ENCODE data around the gene IFNGR1.
A peak's percentile ranks its signal among the peaks of the same experiment; 100 is the strongest.
"Not testable (repeated sequence)": the region's sequence is repeated elsewhere in the genome, so short reads cannot be mapped to it uniquely, and the experiment has no call there.

IFNGR1 gene

DNA sequence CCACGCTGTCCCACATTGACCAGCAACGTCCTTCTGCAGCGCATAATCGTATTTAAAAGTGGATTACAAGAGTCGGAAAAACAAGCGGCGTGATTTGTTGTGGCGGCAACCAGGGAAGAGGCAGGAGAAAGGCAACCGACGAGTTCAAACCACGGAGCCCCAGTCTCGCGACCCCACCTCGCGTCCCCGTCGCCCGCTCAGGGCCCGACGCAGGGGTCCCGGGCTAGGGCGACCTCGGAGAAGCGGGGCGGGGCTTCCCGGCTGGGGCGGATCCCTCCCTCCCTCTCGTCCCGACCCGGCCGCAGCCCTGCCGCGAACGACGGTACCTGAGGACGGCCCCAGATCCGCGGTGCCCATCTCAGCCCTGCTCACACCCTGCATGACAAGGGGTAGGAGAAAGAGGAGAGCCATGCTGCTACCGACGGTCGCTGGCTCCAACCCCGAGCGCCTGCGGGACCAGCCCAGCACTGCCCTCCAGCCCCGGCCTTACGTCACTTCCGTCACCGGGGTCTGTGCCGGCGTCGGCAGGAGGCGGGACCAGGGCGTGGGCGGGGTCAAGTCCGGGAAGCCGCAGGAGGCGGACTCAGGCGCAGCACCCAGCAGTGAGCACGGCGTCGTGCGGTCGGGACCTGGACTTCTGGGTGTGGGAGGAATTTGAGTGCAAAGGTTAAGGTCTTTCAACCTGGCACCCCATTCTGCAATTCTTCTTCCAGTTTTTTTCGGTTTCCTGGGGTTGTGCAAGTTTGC lies at the start of gene IFNGR1:
IFNGR1 (minus strand) TSS at position 469 of the 747 bp plus-strand sequence; CDS start at position 411, 58 bp downstream.
- DNase-seq, result peak; percentile 94

DNA sequence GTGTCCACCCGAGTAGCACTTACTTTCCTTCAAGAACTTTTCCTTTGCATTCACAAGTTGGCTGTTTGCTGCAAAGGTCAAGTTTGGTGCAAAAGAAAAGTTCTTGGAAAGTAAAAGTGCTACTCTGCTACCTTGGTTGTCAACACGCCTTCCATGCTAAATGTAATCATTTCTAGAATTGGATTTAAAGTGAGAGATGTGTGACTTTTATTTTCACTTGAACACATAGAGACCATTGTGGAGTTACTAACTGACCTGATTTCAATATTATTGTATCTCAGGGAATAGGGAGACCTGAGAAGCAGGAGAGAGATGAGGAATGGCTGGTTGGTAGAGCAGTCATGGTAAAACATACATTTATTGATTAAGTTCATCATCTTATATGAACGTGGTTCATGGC lies 49.7 kb upstream of the IFNGR1 start:
- DNase-seq, result no peak

DNA sequence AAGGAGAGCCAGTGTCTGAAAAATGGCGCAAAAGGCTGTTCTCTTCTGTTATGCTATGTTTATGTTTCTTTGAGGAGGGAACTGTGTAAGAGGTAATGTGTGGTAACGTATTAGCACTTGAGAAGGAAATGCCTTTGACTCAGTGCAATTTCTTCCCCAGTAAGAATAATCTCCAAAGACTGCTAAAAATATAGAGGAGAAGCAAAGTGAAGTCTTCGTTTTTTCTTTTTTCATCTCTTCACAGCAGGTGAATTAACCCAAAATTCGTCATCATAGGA lies 47.1 kb upstream of the IFNGR1 start:
- DNase-seq, result no peak

GRCh38 chr6:137265561-137266308 lies 46.5 kb upstream of the IFNGR1 start:
- no peak for DNase-seq

DNA sequence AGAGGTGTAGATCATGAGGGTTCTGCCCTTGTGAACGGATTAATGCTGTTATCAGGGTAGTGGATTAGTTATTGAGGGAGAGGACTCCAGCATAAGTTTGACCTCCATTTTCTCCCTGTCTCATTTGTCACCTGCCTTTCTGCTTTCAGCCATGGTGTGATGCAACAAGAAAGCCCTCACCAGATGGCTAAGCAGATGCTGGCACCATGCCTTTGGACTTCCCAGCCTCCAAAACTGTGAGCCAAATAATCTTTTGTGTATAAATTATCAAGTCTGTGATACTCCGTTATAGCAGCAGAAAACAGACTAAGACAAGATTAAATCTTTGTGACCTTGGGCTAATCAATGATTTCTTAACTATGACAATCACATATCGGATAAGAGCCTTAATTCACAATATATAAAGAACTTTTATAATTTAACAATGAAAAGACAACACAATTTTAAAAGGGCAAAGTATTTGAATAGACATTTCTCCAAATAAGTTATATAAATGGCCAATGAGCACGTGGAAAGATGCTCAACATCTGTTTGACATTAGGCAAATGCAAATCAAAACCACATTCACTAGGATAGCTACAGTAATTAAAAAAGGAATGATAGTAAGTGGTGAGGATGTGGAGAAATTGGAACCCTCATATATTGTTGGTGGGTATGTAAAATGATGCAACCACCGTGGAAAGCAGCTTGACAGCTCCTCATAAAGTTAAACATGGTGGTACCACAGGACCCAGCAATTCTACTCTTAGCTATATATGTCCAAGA lies 45.3 kb upstream of the IFNGR1 start:
- no peak for DNase-seq

GRCh38 chr6:137261761-137262160 lies 42.6 kb upstream of the IFNGR1 start:
- no peak for DNase-seq

DNA sequence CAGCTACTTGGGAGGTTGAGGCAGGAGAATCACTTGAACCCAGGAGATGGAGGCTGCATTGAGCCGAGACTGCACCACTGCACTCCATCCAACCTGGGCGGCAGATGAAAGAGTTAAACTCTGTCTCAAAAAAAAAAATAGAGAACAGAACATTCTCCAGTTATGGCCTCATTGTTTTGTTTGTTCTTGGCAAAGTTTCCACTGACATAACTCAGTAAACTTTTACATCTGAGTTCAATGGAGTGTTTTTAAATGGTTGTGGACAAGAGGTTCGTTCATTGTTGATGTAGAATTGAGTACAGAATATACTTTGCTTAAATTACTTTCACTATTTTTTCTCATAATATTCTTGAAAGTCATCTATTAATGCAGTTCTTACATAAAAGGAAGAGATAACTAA lies 42.2 kb upstream of the IFNGR1 start:
- no peak for DNase-seq

GRCh38 chr6:137260217-137260616 lies 41.0 kb upstream of the IFNGR1 start:
- DNase-seq, result no peak

DNA sequence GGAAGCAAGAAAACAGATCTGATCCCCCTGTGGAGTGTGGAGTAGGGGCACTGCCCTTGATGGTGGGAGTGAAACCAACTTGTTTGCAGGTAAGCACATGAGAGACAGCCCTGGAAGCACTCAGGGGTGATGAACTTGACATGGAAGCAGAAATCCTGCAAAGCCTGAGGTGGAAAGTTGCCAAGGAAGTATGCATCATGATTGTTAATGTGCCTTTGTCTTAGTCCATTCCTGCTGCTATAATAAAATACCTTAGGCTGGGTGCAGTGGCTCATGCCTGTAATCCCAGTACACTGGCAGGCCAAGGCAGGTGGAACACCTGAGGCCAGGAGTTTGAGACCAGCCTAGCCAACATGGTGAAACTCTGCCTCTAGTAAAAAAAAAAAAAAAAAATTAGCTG lies 40.2 kb upstream of the IFNGR1 start:
- DNase-seq, result no peak

- DNase-seq, result peak; percentile 57
Observed at GRCh38 chr6:137258170-137258569, 39.0 kb upstream of the IFNGR1 start.

GRCh38 chr6:137256350-137257103 lies 37.3 kb upstream of the IFNGR1 start:
- no peak for DNase-seq

DNA sequence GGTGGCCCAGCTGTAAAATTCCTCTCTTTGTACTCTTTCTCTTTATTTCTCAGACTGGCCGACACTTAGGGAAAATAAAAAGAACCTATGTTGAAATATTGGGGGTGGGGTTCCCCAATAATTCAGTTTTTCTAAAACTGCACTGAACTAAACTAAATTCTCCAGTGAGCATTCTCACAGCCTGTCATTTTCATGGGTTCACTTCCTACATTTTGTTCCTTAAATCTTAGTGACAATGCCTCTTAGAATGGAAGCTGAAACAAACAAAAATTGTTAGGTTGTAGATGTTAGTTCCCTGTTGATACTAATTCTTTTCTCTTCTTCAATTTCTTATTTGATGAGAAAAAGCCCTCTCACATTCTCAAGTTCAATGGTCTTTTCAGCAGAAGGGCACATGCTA lies 35.8 kb upstream of the IFNGR1 start:
- no peak for DNase-seq

DNA sequence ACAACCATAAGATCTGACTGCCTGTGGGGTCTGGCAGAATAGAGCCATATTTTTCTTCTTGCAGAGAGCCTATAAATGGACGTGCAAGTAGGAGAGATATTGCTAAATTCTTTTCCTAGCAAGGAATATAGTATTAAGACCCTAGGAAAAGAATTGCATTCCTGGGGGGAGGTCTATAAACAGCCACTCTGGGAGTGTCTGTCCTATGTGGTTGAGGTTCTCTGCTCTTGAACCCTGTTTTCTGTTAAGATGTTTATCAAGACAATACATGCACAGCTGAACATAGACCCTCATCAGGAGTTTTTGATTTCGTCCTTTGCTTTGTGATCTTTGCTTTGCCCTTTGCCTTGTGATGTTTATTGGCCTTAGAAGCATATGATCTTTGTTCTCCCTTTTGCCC lies 35.2 kb upstream of the IFNGR1 start:
- DNase-seq, result not testable (repeated sequence)

- peak; percentile 38 for DNase-seq
Observed at GRCh38 chr6:137248702-137249101, 29.5 kb upstream of the IFNGR1 start.

DNA sequence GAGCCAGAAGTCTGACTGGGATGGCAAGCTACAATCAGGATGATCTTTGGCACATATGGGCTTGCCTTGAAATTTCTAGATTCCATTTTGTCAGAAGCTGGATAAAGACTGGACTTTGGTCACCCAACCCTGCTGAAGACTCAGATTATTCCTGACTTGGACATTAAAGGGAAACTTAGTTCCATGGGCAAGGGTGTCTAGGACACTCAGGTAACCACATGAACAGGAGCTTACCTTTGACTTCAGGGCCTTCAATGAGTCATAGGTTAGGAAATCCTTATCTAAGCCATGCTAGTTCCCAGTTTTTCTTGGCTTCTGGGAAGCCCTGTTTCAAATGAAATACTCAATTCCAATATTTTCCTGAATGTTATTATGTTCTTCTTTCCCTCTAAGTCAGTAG lies 28.5 kb upstream of the IFNGR1 start:
- DNase-seq, result no peak

- DNase-seq, result no peak
Observed at GRCh38 chr6:137246791-137247202, 27.6 kb upstream of the IFNGR1 start.

GRCh38 chr6:137246164-137246563 lies 27.0 kb upstream of the IFNGR1 start:
- no peak for DNase-seq

DNA sequence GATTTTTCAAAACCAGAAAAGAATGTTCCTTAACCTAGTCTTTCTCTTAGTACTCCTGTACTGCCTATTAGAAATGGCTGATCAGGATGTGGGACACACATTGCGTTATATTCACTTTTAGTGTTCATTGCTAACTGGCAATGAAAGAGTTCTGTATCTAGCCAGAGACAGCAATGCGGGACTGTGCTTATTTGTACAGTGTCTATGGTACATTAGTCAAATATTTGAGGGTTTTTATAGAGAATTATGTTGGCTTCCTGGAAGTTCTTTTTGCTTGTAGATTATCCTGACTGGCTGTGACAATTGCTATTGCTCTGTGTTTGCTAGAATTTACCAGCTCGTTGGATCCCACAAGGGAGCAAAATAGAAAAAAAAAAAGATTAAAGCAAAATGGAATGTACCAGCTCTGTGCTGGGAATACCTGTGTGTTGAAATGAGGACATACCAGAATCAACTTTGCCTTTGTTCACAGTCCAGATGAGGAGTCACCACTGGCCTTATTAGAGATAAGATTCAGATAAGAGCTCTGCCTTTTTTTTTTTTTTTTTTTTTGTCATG lies 22.4 kb upstream of the IFNGR1 start:
- DNase-seq, result no peak

DNA sequence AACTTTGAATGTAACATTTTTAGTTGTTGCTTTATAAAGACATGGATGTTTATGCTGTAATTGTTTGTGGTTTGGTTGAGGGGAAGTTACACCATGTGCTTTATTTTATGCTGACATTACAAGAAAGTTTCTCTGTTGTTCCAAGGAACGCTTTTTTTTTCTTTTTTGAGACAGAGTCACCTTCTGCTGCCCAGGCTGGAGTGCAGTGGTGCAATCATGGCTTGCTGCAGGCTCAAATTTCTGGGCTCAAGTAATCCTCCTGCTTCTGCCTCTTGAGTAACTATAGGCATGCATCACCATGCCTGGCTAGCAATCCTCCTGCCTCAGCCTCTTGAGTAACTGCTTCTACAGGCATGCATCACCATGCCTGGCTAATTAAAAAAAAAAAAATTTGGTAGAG lies 21.0 kb upstream of the IFNGR1 start:
- peak; percentile 71 for DNase-seq

- no peak for DNase-seq
Observed at GRCh38 chr6:137237413-137238170, 18.4 kb upstream of the IFNGR1 start.

- no peak for DNase-seq
Observed at GRCh38 chr6:137236581-137237355, 17.6 kb upstream of the IFNGR1 start.
